SK-N-SH (cell line): Measurements from ENCODE around the gene MID1. TPM values are rescaled to one million over a fixed set of nuclear protein-coding genes. Genes with fewer than 3 reads are reported as not detected.

Source experiments
- CTCF ChIA-PET: fragments of 300-600, 350-600 bp; formaldehyde crosslinking; extraction: SDS; loops from one replicate; lab custom pipeline; 2021; lab: Yijun Ruan, JAX
- POLR2A ChIA-PET: fragments of 350-600 bp; sonication (Branson Sonifier 250); formaldehyde crosslinking; extraction: SDS; loops from one replicate; lab custom pipeline; 2020; ENCODE audit warnings: antibody characterized with exemption, inconsistent platforms; lab: Yijun Ruan, JAX
- DNase-seq: peaks from one replicate; pipeline ENCODE4 v3.0.0; 2012
- H2AFZ ChIP-seq: fragments of 200-600 bp; sonication (generic); 2 replicates; pipeline ENCODE4 v1.8.1; 2016; ENCODE audit warnings: antibody characterized with exemption, mild to moderate bottlenecking, low read depth
- H3F3A ChIP-seq: fragments of 200-600 bp; sonication (generic); replicated peaks from 2 replicates; pipeline ENCODE3; 2016; ENCODE audit warnings: antibody characterized with exemption, mild to moderate bottlenecking; ENCODE audit not compliant: insufficient read depth
- H3K27ac ChIP-seq, 2 experiments: fragments of 200-500 bp in 1 of 2; fragments of 200-600 bp in 1 of 2; sonication (Bioruptor generic) in 1 of 2; sonication (generic), shearing (Covaris generic) in 1 of 2; 2 replicates each; pipeline versions ENCODE4 v1.5.1 to v1.6.1; 2014 to 2016; ENCODE audit warnings: low read depth in 2 of 2, inconsistent platforms in 1 of 2, low read length in 1 of 2, mild to moderate bottlenecking in 1 of 2, mixed read lengths in 1 of 2
- H3K27me3 ChIP-seq: fragments of 200-600 bp; sonication (generic), shearing (Covaris generic); 2 replicates; pipeline ENCODE4 v1.6.1; 2016; ENCODE audit warnings: mixed run types; ENCODE audit not compliant: insufficient read depth
- H3K36me3 ChIP-seq, 2 experiments: fragments of 200-500 bp in 1 of 2; fragments of 200-600 bp in 1 of 2; sonication (Bioruptor generic) in 1 of 2; sonication (generic) in 1 of 2; replicated peaks in 1 of 2; 2 replicates each; pipeline versions ENCODE3 to v1.5.1; 2014 to 2016; ENCODE audit warnings: low read length in 1 of 2, mild to moderate bottlenecking in 1 of 2; ENCODE audit not compliant: insufficient read depth in 2 of 2, control insufficient read depth in 1 of 2
- H3K4me1 ChIP-seq, 2 experiments: fragments of 200-500 bp in 1 of 2; fragments of 200-600 bp in 1 of 2; sonication (Bioruptor generic) in 1 of 2; sonication (generic), shearing (Covaris generic) in 1 of 2; 2 replicates each; pipeline versions ENCODE4 v1.5.1 to v1.6.1; 2014 to 2016; ENCODE audit warnings: low read depth in 1 of 2, low read length in 1 of 2, mixed run types in 1 of 2; ENCODE audit not compliant: insufficient read depth in 2 of 2, control insufficient read depth in 1 of 2
- H3K4me2 ChIP-seq: fragments of 200-600 bp; sonication (generic), shearing (Covaris generic); 2 replicates; pipeline ENCODE4 v1.6.1; 2017; ENCODE audit warnings: mixed run types
- H3K4me3 ChIP-seq, 2 experiments: fragments of 200-500 bp in 1 of 2; fragments of 200-600 bp in 1 of 2; sonication (Bioruptor generic) in 1 of 2; sonication (generic), shearing (Covaris generic) in 1 of 2; 2 replicates each; pipeline versions ENCODE4 v1.5.1 to v1.8.1; 2014 to 2016; ENCODE audit warnings: low read depth in 2 of 2, inconsistent platforms in 1 of 2, low read length in 1 of 2, mild to moderate bottlenecking in 1 of 2, mixed read lengths in 1 of 2, moderate library complexity in 1 of 2
- H3K79me2 ChIP-seq: fragments of 200-600 bp; sonication (generic); 2 replicates; pipeline ENCODE4 v1.8.1; 2017; ENCODE audit warnings: mild to moderate bottlenecking; ENCODE audit not compliant: insufficient read depth
- H3K9ac ChIP-seq: fragments of 200-600 bp; sonication (generic); 2 replicates; pipeline ENCODE4 v1.6.1; 2017; ENCODE audit warnings: mixed run types
- H3K9me2 ChIP-seq: fragments of 200-600 bp; sonication (generic); 2 replicates; pipeline ENCODE4 v1.6.1; 2017; ENCODE audit warnings: mixed run types
- H3K9me3 ChIP-seq: fragments of 200-600 bp; sonication (generic); 2 replicates; pipeline ENCODE4 v1.6.1; 2017; ENCODE audit warnings: mixed run types, mild to moderate bottlenecking, moderate library complexity
- H4K20me1 ChIP-seq: fragments of 200-600 bp; sonication (generic); 2 replicates; pipeline ENCODE4 v1.6.1; 2017; ENCODE audit warnings: mild to moderate bottlenecking, mixed run types; ENCODE audit not compliant: insufficient read depth
- CHD2 ChIP-seq: fragments of 150-350 bp; IDR thresholded peaks from 2 replicates; pipeline ENCODE4 v1.6.1; 2018; ENCODE audit warnings: low read length; ENCODE audit not compliant: partially characterized antibody
- ELF1 ChIP-seq: IDR thresholded peaks from 2 replicates; pipeline ENCODE4 v1.4.0; 2012
- EP300 ChIP-seq, 2 experiments: IDR thresholded peaks; 2 replicates each; pipeline versions ENCODE4 v1.4.0 to v1.6.1; 2012; ENCODE audit warnings: borderline replicate concordance in 1 of 2, low read depth in 1 of 2, low read length in 1 of 2
- EZH2phosphoT487 ChIP-seq: fragments of 200-600 bp; sonication (generic); IDR thresholded peaks from 2 replicates; pipeline ENCODE4 v1.6.1; 2017; ENCODE audit warnings: low read depth, mixed run types, mild to moderate bottlenecking, antibody characterized with exemption, moderate library complexity, borderline replicate concordance
- FOXM1 ChIP-seq: IDR thresholded peaks from 2 replicates; pipeline ENCODE4 v1.4.0; 2012; ENCODE audit warnings: low read depth, mild to moderate bottlenecking
- JUND ChIP-seq: IDR thresholded peaks from 2 replicates; pipeline ENCODE4 v1.4.0; 2012
- NFIC ChIP-seq: IDR thresholded peaks from 2 replicates; pipeline ENCODE4 v1.4.0; 2012; ENCODE audit warnings: borderline replicate concordance
- POLR2AphosphoS5 ChIP-seq: IDR thresholded peaks from 2 replicates; pipeline ENCODE4 v1.6.1; 2012; ENCODE audit warnings: low read depth, low read length
- RFX5 ChIP-seq: IDR thresholded peaks from 2 replicates; pipeline ENCODE4 v1.6.1; 2012; ENCODE audit warnings: mild to moderate bottlenecking, improper control_type of control experiment, low read length
- RXRA ChIP-seq: IDR thresholded peaks from 2 replicates; pipeline ENCODE4 v1.4.0; 2012; ENCODE audit warnings: low read depth, mild to moderate bottlenecking, borderline replicate concordance
- TEAD4 ChIP-seq: IDR thresholded peaks from 2 replicates; pipeline ENCODE4 v1.4.0; 2012; ENCODE audit warnings: mild to moderate bottlenecking, borderline replicate concordance; ENCODE audit not compliant: insufficient read depth
- YY1 ChIP-seq: IDR thresholded peaks from 2 replicates; pipeline ENCODE4 v1.4.0; 2012; ENCODE audit warnings: low read depth, mild to moderate bottlenecking
- WGBS: methylation state at CpG from one replicate; pipeline ENCODE4 v1.1.6; 2017; ENCODE audit warnings: low lambda C conversion rate; 5-methylcytosine and 5-hydroxymethylcytosine counted together
- polyA plus RNA-seq, 3 experiments: library from polyadenylated mRNA; depleted of rRNA; stranded (reverse); fragments of >200 nt; gene quantifications; 2 replicates each; pipeline ENCODE4 v1.2.3, GENCODE V29; 2012
- TF ChIP-seq, protein P1 (sequence below): IDR thresholded peaks from 2 replicates; pipeline ENCODE4 v1.4.0; 2012; ENCODE audit warnings: low read depth, borderline replicate concordance
- TF ChIP-seq, protein P2 (sequence below): IDR thresholded peaks from 2 replicates; pipeline ENCODE4; 2012
- TF ChIP-seq, protein P3 (sequence below): IDR thresholded peaks from 2 replicates; pipeline ENCODE4 v1.6.1; 2012; ENCODE audit warnings: mild to moderate bottlenecking, low read depth, low read length, moderate library complexity

The MID1 gene
- polyA plus RNA-seq, 1 of the 3 experiments (the other 2 are of a cell fraction), result 10.4 TPM

DNA sequence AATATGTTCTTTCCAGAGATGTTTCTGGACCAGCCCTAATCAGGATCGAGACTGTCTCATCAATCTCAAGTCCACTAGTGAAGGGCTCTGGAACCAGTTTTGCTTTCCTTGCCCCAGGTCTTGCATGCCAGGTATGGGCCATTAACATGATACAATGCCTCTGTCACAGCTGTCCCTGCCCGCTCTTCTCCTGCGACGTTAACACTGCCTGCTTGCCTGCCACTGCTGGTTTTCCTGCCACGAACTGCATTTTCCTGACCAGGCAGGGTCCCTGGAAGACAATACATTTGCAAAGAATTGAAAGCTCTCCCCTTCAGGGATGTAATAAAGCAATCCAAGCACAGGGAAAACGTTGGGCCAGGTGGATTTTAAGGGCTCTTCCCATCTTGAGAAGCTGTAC, 200.3 kb downstream of the MID1 start (continued):
- TF ChIP-seq, protein P1, sequence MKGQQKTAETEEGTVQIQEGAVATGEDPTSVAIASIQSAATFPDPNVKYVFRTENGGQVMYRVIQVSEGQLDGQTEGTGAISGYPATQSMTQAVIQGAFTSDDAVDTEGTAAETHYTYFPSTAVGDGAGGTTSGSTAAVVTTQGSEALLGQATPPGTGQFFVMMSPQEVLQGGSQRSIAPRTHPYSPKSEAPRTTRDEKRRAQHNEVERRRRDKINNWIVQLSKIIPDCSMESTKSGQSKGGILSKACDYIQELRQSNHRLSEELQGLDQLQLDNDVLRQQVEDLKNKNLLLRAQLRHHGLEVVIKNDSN, result no peak
- no peak for TF ChIP-seq NFIC
- TF ChIP-seq EZH2phosphoT487, result no peak
- no peak for TF ChIP-seq TEAD4

DNA sequence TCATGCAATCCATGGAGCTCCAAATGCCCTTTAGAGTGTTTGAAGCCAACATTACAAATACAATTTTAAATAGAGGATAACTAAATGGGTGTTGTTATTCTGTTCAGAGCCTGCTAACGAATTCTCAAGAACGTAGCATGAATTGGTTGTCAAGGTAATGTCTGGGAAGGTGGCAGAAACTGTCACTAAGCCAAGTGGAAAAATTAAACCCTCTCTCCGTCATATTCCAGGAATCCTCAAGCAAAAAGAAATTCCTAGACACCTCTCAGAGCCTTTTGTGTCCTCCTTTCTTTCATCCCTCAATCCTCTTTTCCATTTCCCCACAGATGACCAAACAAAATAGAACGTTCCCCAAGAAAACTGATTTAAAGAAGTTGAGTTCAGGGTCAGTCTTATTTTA, 204.0 kb downstream of the MID1 start:
- H3K9ac ChIP-seq, result no peak overlapping the region
- H3K79me2 ChIP-seq, result no peaks in the 10 kb centered on the region
- no peaks in the 10 kb centered on the region for H4K20me1 ChIP-seq
- H3K27me3 ChIP-seq, result no peaks in the 10 kb centered on the region; the same call in 1 of the 2 replicates
- H3K4me3 ChIP-seq, result no peak overlapping the region
- ChIA-PET CTCF (no interaction called here), POLR2A (no interaction called here)
- no peaks in the 10 kb centered on the region for H3K9me2 ChIP-seq
- no peak for DNase-seq
- no peaks in the 10 kb centered on the region for H3K9me3 ChIP-seq
- H3K36me3 ChIP-seq, result no peaks in the 10 kb centered on the region
- H3F3A ChIP-seq, result no peaks in the 10 kb centered on the region
- TF ChIP-seq JUND (no peak), NFIC (no peak), EZH2phosphoT487 (no peak), EP300 (IDR thresholded peaks at IDR 0.05; ENCODE audit: borderline replicate concordance in 1 of 2, low read depth in 1 of 2, low read length in 1 of 2) (no peak), RXRA (no peak), POLR2AphosphoS5 (no peak), TEAD4 (no peak)
- TF ChIP-seq, protein P2, sequence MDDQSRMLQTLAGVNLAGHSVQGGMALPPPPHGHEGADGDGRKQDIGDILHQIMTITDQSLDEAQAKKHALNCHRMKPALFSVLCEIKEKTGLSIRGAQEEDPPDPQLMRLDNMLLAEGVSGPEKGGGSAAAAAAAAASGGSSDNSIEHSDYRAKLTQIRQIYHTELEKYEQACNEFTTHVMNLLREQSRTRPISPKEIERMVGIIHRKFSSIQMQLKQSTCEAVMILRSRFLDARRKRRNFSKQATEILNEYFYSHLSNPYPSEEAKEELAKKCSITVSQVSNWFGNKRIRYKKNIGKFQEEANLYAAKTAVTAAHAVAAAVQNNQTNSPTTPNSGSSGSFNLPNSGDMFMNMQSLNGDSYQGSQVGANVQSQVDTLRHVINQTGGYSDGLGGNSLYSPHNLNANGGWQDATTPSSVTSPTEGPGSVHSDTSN, result no peak
- H3K27ac ChIP-seq, result no peak overlapping the region
- no peak overlapping the region for H3K4me2 ChIP-seq
- H3K4me1 ChIP-seq, result peaks cover 2 to 8% of the 10 kb centered on the region in 2 experiments; a peak in 3 of 4 replicates
- H2AFZ ChIP-seq, result no peak overlapping the region
- WGBS, result 44% methylated on average over 4 of the region's 4 CpGs

DNA sequence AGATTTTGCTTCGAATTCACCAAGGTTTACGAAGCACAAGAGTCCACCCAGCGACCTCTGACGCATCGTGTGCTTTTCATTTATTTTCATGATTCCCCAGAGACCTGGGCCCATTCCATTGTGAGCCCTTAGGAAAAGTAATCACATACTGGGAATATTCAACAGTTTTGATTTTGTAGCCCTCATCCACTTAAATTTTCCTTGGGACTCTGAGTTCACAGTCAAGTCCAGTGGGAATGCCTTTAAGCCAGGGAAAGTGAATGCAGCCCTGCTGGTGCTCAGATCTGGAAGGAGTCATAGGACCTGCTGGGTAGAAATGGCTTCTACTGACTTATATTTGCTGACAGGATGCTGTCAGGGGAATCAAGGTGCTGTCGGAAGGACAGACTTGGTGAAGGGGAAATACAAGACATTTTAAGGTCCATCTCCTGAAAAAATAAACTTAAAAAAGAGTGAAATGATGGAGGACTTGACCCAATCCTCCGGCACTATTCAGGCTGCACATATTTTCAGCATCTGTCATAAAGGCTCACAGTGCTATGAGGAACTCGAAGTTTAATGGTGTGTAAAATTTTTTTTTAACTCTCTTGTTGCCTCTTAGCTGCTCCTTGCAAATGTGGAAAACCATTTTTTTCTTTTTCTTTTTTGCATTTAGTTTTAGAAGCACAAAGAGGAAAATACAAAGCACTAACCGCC, 204.9 kb downstream of the MID1 start:
- H4K20me1 ChIP-seq, result no peaks in the 10 kb centered on the region
- H3K9me2 ChIP-seq, result no peaks in the 10 kb centered on the region
- 51% methylated on average over 9 of the region's 9 CpGs for WGBS
- H3K9me3 ChIP-seq, result no peaks in the 10 kb centered on the region
- H3K36me3 ChIP-seq, result no peaks in the 10 kb centered on the region
- H3K4me3 ChIP-seq, result peak overlapping the region in 1 of 2 experiments; percentile 6; a peak in 1 of 4 replicates
- CTCF ChIA-PET, result no interaction called here
- peak overlapping the region; percentile 27; the same call in 1 of the 2 replicates for H2AFZ ChIP-seq
- POLR2A ChIA-PET, result no interaction called here
- H3K9ac ChIP-seq, result no peak overlapping the region
- H3K4me1 ChIP-seq, result peaks cover 2 to 8% of the 10 kb centered on the region in 2 experiments; a peak in 3 of 4 replicates
- no peak for DNase-seq
- no peaks in the 10 kb centered on the region; the same call in 1 of the 2 replicates for H3K27me3 ChIP-seq
- H3K27ac ChIP-seq, result peak overlapping the region; percentile 23 to 28; a peak in 2 of 4 replicates
- H3K79me2 ChIP-seq, result no peaks in the 10 kb centered on the region
- peak overlapping the region; percentile 27; the same call in 1 of the 2 replicates for H3K4me2 ChIP-seq
- H3F3A ChIP-seq, result no peaks in the 10 kb centered on the region
- TF ChIP-seq, protein P3, sequence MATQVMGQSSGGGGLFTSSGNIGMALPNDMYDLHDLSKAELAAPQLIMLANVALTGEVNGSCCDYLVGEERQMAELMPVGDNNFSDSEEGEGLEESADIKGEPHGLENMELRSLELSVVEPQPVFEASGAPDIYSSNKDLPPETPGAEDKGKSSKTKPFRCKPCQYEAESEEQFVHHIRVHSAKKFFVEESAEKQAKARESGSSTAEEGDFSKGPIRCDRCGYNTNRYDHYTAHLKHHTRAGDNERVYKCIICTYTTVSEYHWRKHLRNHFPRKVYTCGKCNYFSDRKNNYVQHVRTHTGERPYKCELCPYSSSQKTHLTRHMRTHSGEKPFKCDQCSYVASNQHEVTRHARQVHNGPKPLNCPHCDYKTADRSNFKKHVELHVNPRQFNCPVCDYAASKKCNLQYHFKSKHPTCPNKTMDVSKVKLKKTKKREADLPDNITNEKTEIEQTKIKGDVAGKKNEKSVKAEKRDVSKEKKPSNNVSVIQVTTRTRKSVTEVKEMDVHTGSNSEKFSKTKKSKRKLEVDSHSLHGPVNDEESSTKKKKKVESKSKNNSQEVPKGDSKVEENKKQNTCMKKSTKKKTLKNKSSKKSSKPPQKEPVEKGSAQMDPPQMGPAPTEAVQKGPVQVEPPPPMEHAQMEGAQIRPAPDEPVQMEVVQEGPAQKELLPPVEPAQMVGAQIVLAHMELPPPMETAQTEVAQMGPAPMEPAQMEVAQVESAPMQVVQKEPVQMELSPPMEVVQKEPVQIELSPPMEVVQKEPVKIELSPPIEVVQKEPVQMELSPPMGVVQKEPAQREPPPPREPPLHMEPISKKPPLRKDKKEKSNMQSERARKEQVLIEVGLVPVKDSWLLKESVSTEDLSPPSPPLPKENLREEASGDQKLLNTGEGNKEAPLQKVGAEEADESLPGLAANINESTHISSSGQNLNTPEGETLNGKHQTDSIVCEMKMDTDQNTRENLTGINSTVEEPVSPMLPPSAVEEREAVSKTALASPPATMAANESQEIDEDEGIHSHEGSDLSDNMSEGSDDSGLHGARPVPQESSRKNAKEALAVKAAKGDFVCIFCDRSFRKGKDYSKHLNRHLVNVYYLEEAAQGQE, result no peak
- TF ChIP-seq EP300 (IDR thresholded peaks at IDR 0.05; ENCODE audit: borderline replicate concordance in 1 of 2, low read depth in 1 of 2, low read length in 1 of 2), result no peak
- no peak for TF ChIP-seq NFIC
- TF ChIP-seq RXRA, result no peak
- no peak for TF ChIP-seq ELF1
- TF ChIP-seq YY1, result no peak
- TF ChIP-seq, protein P1, result no peak
- TF ChIP-seq, protein P2, result no peak
- TF ChIP-seq CHD2, result no peak
- no peak for TF ChIP-seq FOXM1
- TF ChIP-seq RFX5, result no peak
